Muscle of leg (tissue), 11 donors: ENCODE results near the gene ZFAND3. TPM values are rescaled to one million over a fixed set of nuclear protein-coding genes. Genes with fewer than 3 reads are reported as not detected.

Experiments
- DNase-seq: peaks from one replicate; pipeline ENCODE4 v3.0.0; 2013
- H3K27ac ChIP-seq: one replicate; pipeline ENCODE4 v1.5.1; 2013; ENCODE audit warnings: mild to moderate bottlenecking, low read length, control low read depth
- H3K27me3 ChIP-seq: one replicate; pipeline ENCODE4 v1.6.1; 2013; ENCODE audit warnings: low read length; ENCODE audit not compliant: control insufficient read depth, insufficient read depth
- H3K36me3 ChIP-seq: one replicate; pipeline ENCODE4 v1.6.1; 2013; ENCODE audit warnings: low read length; ENCODE audit not compliant: control insufficient read depth, insufficient read depth
- H3K4me1 ChIP-seq: one replicate; pipeline ENCODE4 v1.6.1; 2013; ENCODE audit warnings: low read length; ENCODE audit not compliant: control insufficient read depth, insufficient read depth
- H3K4me3 ChIP-seq: one replicate; pipeline ENCODE4 v1.5.1; 2013; ENCODE audit warnings: low read length, control low read depth
- H3K9me3 ChIP-seq: replicated peaks from 2 replicates; pipeline ENCODE4 v1.6.1; 2013; ENCODE audit warnings: low read depth, low read length; ENCODE audit not compliant: control insufficient read depth
- WGBS: methylation state at CpG from one replicate; pipeline ENCODE4 v1.1.5; 2013; ENCODE audit warnings: missing lambda C conversion rate; ENCODE audit not compliant: insufficient coverage; 5-methylcytosine and 5-hydroxymethylcytosine counted together
- polyA plus RNA-seq, 8 donors: library from polyadenylated mRNA; unstranded; fragments of 120-200 nt; gene quantifications; one replicate each; pipeline versions ENCODE4 v1.2.1 to v1.2.3, GENCODE V29; 2013; ENCODE audit warnings: inconsistent platforms in 1 of 8, low replicate concordance in 1 of 8; ENCODE audit not compliant: insufficient read length in 8 of 8, insufficient read depth in 1 of 8
- total RNA-seq: library from RNA; stranded (reverse); fragments of 120-200 nt; gene quantifications from one replicate; pipeline ENCODE4 v1.2.4, GENCODE V29; 2013

Gene ZFAND3
- total and polyA plus RNA-seq, 9 donors, result 13.8 to 92.1 (median 83.8) TPM

- no peaks in the 10 kb centered on the region for H3K9me3 ChIP-seq
- H3K4me3 ChIP-seq, result no peak overlapping the region
- no peak for DNase-seq
- 80% methylated on average over 10 of the region's 13 CpGs for WGBS
- no peaks in the 10 kb centered on the region for H3K36me3 ChIP-seq
- no peak overlapping the region for H3K27ac ChIP-seq
- H3K27me3 ChIP-seq, result no peaks in the 10 kb centered on the region
- H3K4me1 ChIP-seq, result peaks cover 8% of the 10 kb centered on the region
These were observed 364.5 kb downstream of the ZFAND3 start for GRCh38 chr6:38183856-38184584.

- DNase-seq, result no peak
- no peak overlapping the region for H3K27ac ChIP-seq
- H3K4me3 ChIP-seq, result no peak overlapping the region
- H3K36me3 ChIP-seq, result no peaks in the 10 kb centered on the region
- 71% methylated on average over 9 of the region's 11 CpGs for WGBS
- no peaks in the 10 kb centered on the region for H3K27me3 ChIP-seq
- H3K4me1 ChIP-seq, result peaks cover 8% of the 10 kb centered on the region
- H3K9me3 ChIP-seq, result no peaks in the 10 kb centered on the region
These were observed 365.1 kb downstream of the ZFAND3 start for GRCh38 chr6:38184585-38185080.

- Histone ChIP-seq H3K4me1 (peaks cover 8% of the 10 kb centered on the region), H3K27ac (no peak overlapping the region), H3K4me3 (no peak overlapping the region), H3K36me3 (no peaks in the 10 kb centered on the region), H3K27me3 (no peaks in the 10 kb centered on the region), H3K9me3 (no peaks in the 10 kb centered on the region)
- no peak for DNase-seq
- WGBS, result 92% methylated on average over 6 of the region's 6 CpGs
These were observed 365.7 kb downstream of the ZFAND3 start for GRCh38 chr6:38185244-38185643.

GRCh38 chr6:38185752-38186151 lies 366.2 kb downstream of the ZFAND3 start:
- Histone ChIP-seq H3K27ac (no peak overlapping the region), H3K36me3 (no peaks in the 10 kb centered on the region), H3K9me3 (no peaks in the 10 kb centered on the region), H3K27me3 (no peaks in the 10 kb centered on the region), H3K4me3 (no peak overlapping the region), H3K4me1 (peaks cover 8% of the 10 kb centered on the region)
- DNase-seq, result no peak
- WGBS, result 96% methylated on average over 6 of the region's 8 CpGs

- WGBS, result 41% methylated on average over 8 of the region's 8 CpGs
- H3K4me1 ChIP-seq, result peaks cover 8% of the 10 kb centered on the region
- no peaks in the 10 kb centered on the region for H3K36me3 ChIP-seq
- H3K27ac ChIP-seq, result no peak overlapping the region
- no peak overlapping the region for H3K4me3 ChIP-seq
- no peaks in the 10 kb centered on the region for H3K27me3 ChIP-seq
- no peak for DNase-seq
- no peaks in the 10 kb centered on the region for H3K9me3 ChIP-seq
These were observed 367.8 kb downstream of the ZFAND3 start for GRCh38 chr6:38187325-38187724.

- no peaks in the 10 kb centered on the region for H3K36me3 ChIP-seq
- H3K9me3 ChIP-seq, result no peaks in the 10 kb centered on the region
- DNase-seq, result peak; percentile 32
- H3K27ac ChIP-seq, result no peak overlapping the region
- no peaks in the 10 kb centered on the region for H3K27me3 ChIP-seq
- no peak overlapping the region for H3K4me3 ChIP-seq
- peaks cover 8% of the 10 kb centered on the region for H3K4me1 ChIP-seq
- 50% methylated on average over 16 of the region's 20 CpGs for WGBS
These were observed 368.5 kb downstream of the ZFAND3 start for GRCh38 chr6:38187811-38188590.

GRCh38 chr6:38188677-38189335 lies 369.3 kb downstream of the ZFAND3 start:
- H3K36me3 ChIP-seq, result no peaks in the 10 kb centered on the region
- DNase-seq, result no peak
- WGBS, result 94% methylated on average over 12 of the region's 14 CpGs
- H3K27ac ChIP-seq, result no peak overlapping the region
- no peaks in the 10 kb centered on the region for H3K27me3 ChIP-seq
- H3K9me3 ChIP-seq, result no peaks in the 10 kb centered on the region
- H3K4me1 ChIP-seq, result peaks cover 10% of the 10 kb centered on the region
- no peak overlapping the region for H3K4me3 ChIP-seq

- 80% methylated on average over 7 of the region's 9 CpGs for WGBS
- H3K27ac ChIP-seq, result no peak overlapping the region
- no peaks in the 10 kb centered on the region for H3K9me3 ChIP-seq
- H3K27me3 ChIP-seq, result no peaks in the 10 kb centered on the region
- H3K4me3 ChIP-seq, result no peak overlapping the region
- H3K4me1 ChIP-seq, result peaks cover 15% of the 10 kb centered on the region
- no peak for DNase-seq
- H3K36me3 ChIP-seq, result no peaks in the 10 kb centered on the region
These were observed 371.9 kb downstream of the ZFAND3 start for GRCh38 chr6:38191418-38191817.

- no peaks in the 10 kb centered on the region for H3K9me3 ChIP-seq
- no peaks in the 10 kb centered on the region for H3K36me3 ChIP-seq
- 74% methylated on average over 8 of the region's 9 CpGs for WGBS
- no peaks in the 10 kb centered on the region for H3K27me3 ChIP-seq
- H3K4me1 ChIP-seq, result peaks cover 15% of the 10 kb centered on the region
- H3K4me3 ChIP-seq, result no peak overlapping the region
- no peak for DNase-seq
- no peak overlapping the region for H3K27ac ChIP-seq
These were observed 372.5 kb downstream of the ZFAND3 start for GRCh38 chr6:38192011-38192410.

- 69% methylated on average over 3 of the region's 5 CpGs for WGBS
- Histone ChIP-seq H3K27ac (no peak overlapping the region), H3K9me3 (no peaks in the 10 kb centered on the region), H3K36me3 (no peaks in the 10 kb centered on the region), H3K4me1 (peaks cover 15% of the 10 kb centered on the region), H3K4me3 (no peak overlapping the region), H3K27me3 (no peaks in the 10 kb centered on the region)
- DNase-seq, result no peak
These were observed 373.0 kb downstream of the ZFAND3 start for GRCh38 chr6:38192487-38192886.
